ENCODE measurements around the gene C2orf78. TPM values are rescaled to one million over a fixed set of nuclear protein-coding genes. Genes with fewer than 3 reads are reported as not detected.

C2orf78 gene
- total and polyA plus RNA-seq, 8 donors = not detected

DNA sequence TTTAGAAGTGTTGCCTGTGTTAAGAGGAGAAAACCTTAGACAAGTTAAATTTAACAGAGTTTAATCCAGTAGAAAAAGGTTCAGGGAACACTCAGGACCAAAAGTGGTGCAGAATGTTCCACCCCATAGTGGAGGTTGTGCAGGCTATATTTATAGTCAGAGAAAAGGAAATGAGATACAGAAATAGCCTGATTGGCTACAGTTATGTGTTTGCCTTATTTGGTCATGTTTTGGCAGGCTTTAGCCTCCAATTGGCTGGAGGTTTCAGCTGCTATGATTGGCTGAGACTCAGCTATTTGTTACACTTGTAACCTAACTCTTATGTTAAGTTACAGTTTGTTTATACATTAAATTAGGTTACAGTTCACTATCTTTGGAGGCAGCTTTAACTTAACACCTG lies 48.9 kb downstream of the C2orf78 start:
- no peak for DNase-seq

GRCh38 chr2:73836141-73836943 lies 52.4 kb downstream of the C2orf78 start:
- H3K27me3 ChIP-seq = no peaks in the 10 kb centered on the region
- no peak for TF ChIP-seq CTCF (IDR thresholded peaks at IDR 0.05)
- H3K4me1 ChIP-seq = no peaks in the 10 kb centered on the region
- DNase-seq = peak in 3 of 6 donors; percentile 45 to 64 (median 58)
- no peaks in the 10 kb centered on the region for H3K9me3 ChIP-seq
- no peak overlapping the region for H3K27ac ChIP-seq
- intact Hi-C loops (cut with DNase I) = no loop called here
- WGBS, 2 donors = 92% methylated on average over 17 of the region's 17 CpGs
- H3K4me3 ChIP-seq = no peak overlapping the region
- no peak for FAIRE-seq
- no peaks in the 10 kb centered on the region for H3K36me3 ChIP-seq
- ATAC-seq = peak in 1 of 4 donors; percentile 12

More for the DNA sequence above, 48.9 kb downstream of the C2orf78 start:
- FAIRE-seq (no peak), ATAC-seq (no peak)
- no peak for TF ChIP-seq CTCF (IDR thresholded peaks at IDR 0.05)
- intact Hi-C loops (cut with DNase I) = no loop called here
- Histone ChIP-seq H3K27me3 (no peaks in the 10 kb centered on the region), H3K9me3 (no peaks in the 10 kb centered on the region), H3K36me3 (no peaks in the 10 kb centered on the region), H3K4me1 (peaks cover 7 to 14% (median 14%) of the 10 kb centered on the region in 3 donors), H3K27ac (no peak overlapping the region), H3K4me3 (no peak overlapping the region)

- no peak for DNase-seq
- WGBS, 2 donors = 80 to 87% methylated on average over 4 of the region's 4 CpGs
- Histone ChIP-seq H3K4me1 (peaks cover 0 to 11% (median 10%) of the 10 kb centered on the region in 3 donors), H3K36me3 (no peaks in the 10 kb centered on the region), H3K27ac (no peak overlapping the region), H3K9me3 (no peaks in the 10 kb centered on the region), H3K4me3 (no peak overlapping the region), H3K27me3 (no peaks in the 10 kb centered on the region)
- intact Hi-C loops (cut with DNase I) = no loop called here
- ATAC-seq = no peak
- no peak for TF ChIP-seq CTCF (IDR thresholded peaks at IDR 0.05)
- FAIRE-seq = no peak
These were observed 54.0 kb downstream of the C2orf78 start for GRCh38 chr2:73837847-73838585.

DNA sequence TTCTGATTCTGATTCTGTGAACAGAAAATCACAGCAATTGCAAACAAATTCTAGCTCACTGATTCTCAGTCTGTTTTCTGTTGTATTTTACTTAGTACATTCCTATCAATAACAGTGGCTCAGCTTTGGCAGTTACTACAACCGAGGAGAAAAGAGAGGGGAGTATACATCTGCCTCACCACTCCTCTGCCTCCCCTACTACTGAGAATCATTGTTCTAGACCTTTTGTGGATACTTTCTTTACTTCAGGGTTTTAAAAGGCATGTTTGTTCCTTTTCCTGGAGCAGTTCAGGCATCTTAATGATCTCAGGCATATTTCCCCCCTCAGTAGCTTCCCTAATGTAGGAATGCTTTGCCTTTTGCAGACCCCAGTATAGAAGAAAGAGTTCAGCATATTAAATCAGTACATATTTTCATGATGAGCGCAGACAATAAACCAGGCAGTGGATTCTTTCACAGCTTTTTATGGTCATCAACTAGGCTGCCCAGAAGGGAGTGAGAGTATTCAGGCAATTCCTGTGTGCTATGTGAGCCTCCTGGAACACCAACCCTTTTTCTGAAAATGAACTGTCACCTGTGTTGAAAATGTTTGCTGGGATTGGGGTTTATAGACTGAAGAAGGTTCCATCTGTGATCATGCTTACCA lies 55.0 kb downstream of the C2orf78 start:
- no peaks in the 10 kb centered on the region for H3K27me3 ChIP-seq
- H3K4me1 ChIP-seq = peaks cover 0 to 11% (median 10%) of the 10 kb centered on the region in 3 donors
- FAIRE-seq (no peak), DNase-seq (no peak), ATAC-seq (no peak)
- H3K27ac ChIP-seq = no peak overlapping the region
- no peak for TF ChIP-seq CTCF (IDR thresholded peaks at IDR 0.05)
- H3K4me3 ChIP-seq = no peak overlapping the region
- intact Hi-C loops (cut with DNase I) = no loop called here
- H3K36me3 ChIP-seq = no peaks in the 10 kb centered on the region
- 63 to 64% methylated on average over 2 of the region's 2 CpGs for WGBS, 2 donors
- H3K9me3 ChIP-seq = no peaks in the 10 kb centered on the region

Data from pancreas (tissue), 10 donors.